K562 (cell line): ENCODE measurements around the gene NR1D2. TPM values are rescaled to one million over a fixed set of nuclear protein-coding genes. Genes with fewer than 3 reads are reported as not detected.
A peak's percentile ranks its signal among the peaks of the same experiment; 100 is the strongest.

Experiments used
- AFF1 ChIP-seq, 2 experiments: fragments of 450-650 bp; IDR thresholded peaks; 2 replicates each; pipeline ENCODE4 v1.6.1; 2018; ENCODE audit warnings: mild to moderate bottlenecking in 2 of 2, low read depth in 1 of 2; ENCODE audit not compliant: partially characterized antibody in 2 of 2
- ARID2 ChIP-seq: fragments of 450-650 bp; IDR thresholded peaks from 2 replicates; pipeline ENCODE4 v1.6.1; 2017; ENCODE audit warnings: antibody characterized with exemption, mild to moderate bottlenecking
- CREBBP ChIP-seq: IDR thresholded peaks from one replicate; pipeline ENCODE4 v1.6.1; 2012; ENCODE audit warnings: low read depth, mild to moderate bottlenecking, control low read depth, inconsistent platforms, low read length
- EHMT2 ChIP-seq: fragments of 450-650 bp; IDR thresholded peaks from 2 replicates; pipeline ENCODE4 v1.6.1; 2018; ENCODE audit warnings: antibody characterized with exemption
- GABPB1 ChIP-seq: sonication (generic); formaldehyde crosslinking; IDR thresholded peaks from 2 replicates; pipeline ENCODE4 v1.8.0; 2022; ENCODE audit warnings: mild to moderate bottlenecking, missing genetic modification reagents
- RBFOX2 ChIP-seq: fragments of 200-400 bp; formaldehyde crosslinking; IDR thresholded peaks from 2 replicates; pipeline ENCODE4 v1.6.1; 2017; ENCODE audit warnings: low read depth, mild to moderate bottlenecking, low read length, moderate library complexity
- SREBF1 ChIP-seq: fragments of 150-350 bp; IDR thresholded peaks from 2 replicates; pipeline ENCODE4 v1.6.1; 2014; ENCODE audit warnings: antibody characterized with exemption, low read depth, low read length, borderline replicate concordance
- SRSF3 ChIP-seq: fragments of 200-400 bp; formaldehyde crosslinking; IDR thresholded peaks from 2 replicates; pipeline ENCODE4 v1.6.1; 2016; ENCODE audit warnings: mild to moderate bottlenecking, low read length, moderate library complexity; ENCODE audit not compliant: insufficient read depth
- ZNF766 ChIP-seq: fragments of 200-800 bp; sonication (Bioruptor generic); conservative IDR thresholded peaks from 2 replicates; pipeline ENCODE4 v1.6.1; 2016; ENCODE audit warnings: missing genetic modification characterization, missing compliant biosample characterization
- ZNF785 ChIP-seq: fragments of 250-450 bp; sonication (Bioruptor Pico); IDR thresholded peaks from 2 replicates; pipeline ENCODE4 v1.4.0; 2020; ENCODE audit warnings: mild to moderate bottlenecking
- polyA plus RNA-seq, 8 experiments: library from polyadenylated mRNA; depleted of rRNA in 4 of 8; stranded (reverse) in 5 of 8; unstranded in 3 of 8; fragments of >200 nt; fragmentation: Nextera tagmentation in 2 of 8; fragmentation: Illumina TruSeq in 1 of 8; extraction: Ambion mirVana in 2 of 8; extraction: Trizol in 1 of 8; gene quantifications; 2 replicates each; pipeline versions ENCODE4 v1.2.1 to v1.2.3, GENCODE V29; 2011 to 2014; ENCODE audit warnings: inconsistent platforms in 1 of 8, missing spikeins in 1 of 8
- total RNA-seq, 7 experiments: library from RNA; depleted of rRNA in 6 of 7; stranded (reverse); fragments of >200 nt in 6 of 7; fragmentation: Illumina TruSeq in 2 of 7; extraction: Trizol in 2 of 7; gene quantifications; 2 replicates each; pipeline versions ENCODE4 v1.2.1 to v1.2.3, GENCODE V29; 2011 to 2021; ENCODE audit warnings: low replicate concordance in 1 of 7
- TF ChIP-seq, protein P1 (sequence below): fragments of 250-450 bp; sonication (Bioruptor Pico); IDR thresholded peaks from 2 replicates; pipeline ENCODE4 v1.9.0; 2021; ENCODE audit warnings: mild to moderate bottlenecking, inconsistent platforms
- TF ChIP-seq, protein P2 (sequence below): fragments of 450-650 bp; IDR thresholded peaks from one replicate; pipeline ENCODE4 v1.6.1; 2018; ENCODE audit warnings: mild to moderate bottlenecking, moderate library complexity; ENCODE audit not compliant: partially characterized antibody

NR1D2 gene
- total and polyA plus RNA-seq, 9 of the 15 experiments (the other 6 are each of a cell fraction or from before 2014, with no cell fraction given): 1.2 to 5.5 (median 2.9) TPM

DNA sequence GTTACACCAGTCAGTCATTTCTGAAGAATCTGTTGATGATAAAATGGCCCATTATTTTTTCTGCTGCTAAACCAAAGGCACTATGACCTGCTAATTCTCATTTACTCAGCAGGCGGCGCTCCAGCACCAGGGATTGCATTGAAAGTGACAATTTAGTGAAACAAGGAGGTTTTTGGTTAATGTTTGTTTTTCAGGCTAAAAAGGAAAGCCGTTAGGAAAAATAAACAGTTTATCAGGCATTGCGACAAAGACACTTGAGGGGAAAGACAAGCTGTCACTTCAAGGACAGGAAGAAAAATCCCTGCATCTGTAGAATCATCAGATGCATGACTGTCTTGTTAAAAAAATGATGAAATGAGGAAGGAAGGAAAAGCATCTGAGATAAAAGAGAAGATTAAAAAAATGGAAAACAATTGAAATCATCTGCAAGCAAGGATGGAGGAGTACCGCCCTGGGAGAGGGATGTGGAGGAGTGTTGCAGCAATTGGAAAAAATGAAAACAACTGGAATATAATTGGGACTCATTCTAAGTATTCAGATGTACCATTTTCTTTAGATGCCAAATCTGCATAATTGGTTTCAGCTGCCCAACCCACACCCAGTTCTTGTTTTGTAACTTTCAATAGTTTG, 54.0 kb downstream of the NR1D2 start (continued):
- TF ChIP-seq, protein P1, sequence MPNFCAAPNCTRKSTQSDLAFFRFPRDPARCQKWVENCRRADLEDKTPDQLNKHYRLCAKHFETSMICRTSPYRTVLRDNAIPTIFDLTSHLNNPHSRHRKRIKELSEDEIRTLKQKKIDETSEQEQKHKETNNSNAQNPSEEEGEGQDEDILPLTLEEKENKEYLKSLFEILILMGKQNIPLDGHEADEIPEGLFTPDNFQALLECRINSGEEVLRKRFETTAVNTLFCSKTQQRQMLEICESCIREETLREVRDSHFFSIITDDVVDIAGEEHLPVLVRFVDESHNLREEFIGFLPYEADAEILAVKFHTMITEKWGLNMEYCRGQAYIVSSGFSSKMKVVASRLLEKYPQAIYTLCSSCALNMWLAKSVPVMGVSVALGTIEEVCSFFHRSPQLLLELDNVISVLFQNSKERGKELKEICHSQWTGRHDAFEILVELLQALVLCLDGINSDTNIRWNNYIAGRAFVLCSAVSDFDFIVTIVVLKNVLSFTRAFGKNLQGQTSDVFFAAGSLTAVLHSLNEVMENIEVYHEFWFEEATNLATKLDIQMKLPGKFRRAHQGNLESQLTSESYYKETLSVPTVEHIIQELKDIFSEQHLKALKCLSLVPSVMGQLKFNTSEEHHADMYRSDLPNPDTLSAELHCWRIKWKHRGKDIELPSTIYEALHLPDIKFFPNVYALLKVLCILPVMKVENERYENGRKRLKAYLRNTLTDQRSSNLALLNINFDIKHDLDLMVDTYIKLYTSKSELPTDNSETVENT: no peak
- no peak for TF ChIP-seq EHMT2
- peak; percentile 70; the same call in 1 of the 2 replicates for TF ChIP-seq ARID2
- TF ChIP-seq ZNF766: no peak
- no peak for TF ChIP-seq GABPB1 (CRISPR knock-in tag)
- no peak for TF ChIP-seq AFF1 (IDR thresholded peaks at IDR 0.05; ENCODE audit: low read depth in 1 of 2, partially characterized antibody in 2 of 2)
- TF ChIP-seq CREBBP: no peak
- TF ChIP-seq SRSF3: no peak
- TF ChIP-seq ZNF785 (CRISPR knock-in tag): no peak
- TF ChIP-seq SREBF1: no peak
- TF ChIP-seq, protein P2, sequence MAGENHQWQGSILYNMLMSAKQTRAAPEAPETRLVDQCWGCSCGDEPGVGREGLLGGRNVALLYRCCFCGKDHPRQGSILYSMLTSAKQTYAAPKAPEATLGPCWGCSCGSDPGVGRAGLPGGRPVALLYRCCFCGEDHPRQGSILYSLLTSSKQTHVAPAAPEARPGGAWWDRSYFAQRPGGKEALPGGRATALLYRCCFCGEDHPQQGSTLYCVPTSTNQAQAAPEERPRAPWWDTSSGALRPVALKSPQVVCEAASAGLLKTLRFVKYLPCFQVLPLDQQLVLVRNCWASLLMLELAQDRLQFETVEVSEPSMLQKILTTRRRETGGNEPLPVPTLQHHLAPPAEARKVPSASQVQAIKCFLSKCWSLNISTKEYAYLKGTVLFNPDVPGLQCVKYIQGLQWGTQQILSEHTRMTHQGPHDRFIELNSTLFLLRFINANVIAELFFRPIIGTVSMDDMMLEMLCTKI: no peak
- TF ChIP-seq RBFOX2: no peak
